Heart right ventricle (tissue), 16 donors: ENCODE data around the gene FHIT. TPM values are rescaled to one million over a fixed set of nuclear protein-coding genes. Genes with fewer than 3 reads are reported as not detected.
A peak's percentile ranks its signal among the peaks of the same experiment; 100 is the strongest.

Source experiments
- ATAC-seq, 8 donors: fragments of 200-7000 bp; cut with Tn5 transposase; one replicate each; pipeline ENCODE4 v1.9.1; 2020; ENCODE audit warnings: mild to moderate bottlenecking in 8 of 8, moderate library complexity in 8 of 8, moderate number of reproducible peaks in 1 of 8
- DNase-seq, 2 donors: peaks; one replicate each; pipeline ENCODE4 v3.0.0-alpha.2; 2020
- H3K27ac ChIP-seq, 10 donors: fragments of 200-600 bp; sonication (generic) in 2 of 10; one replicate each; pipeline versions ENCODE4 v1.5.0 to v1.8.0; 2020 to 2022; ENCODE audit warnings: mild to moderate bottlenecking in 3 of 10
- H3K27me3 ChIP-seq, 7 donors: fragments of 200-600 bp; one replicate each; pipeline ENCODE4 v1.8.0; 2021 to 2022; ENCODE audit warnings: mild to moderate bottlenecking in 2 of 7
- H3K36me3 ChIP-seq, 9 donors: fragments of 200-600 bp; sonication (generic) in 1 of 9; one replicate each; pipeline versions ENCODE4 v1.5.0 to v1.8.0; 2020 to 2022; ENCODE audit warnings: mild to moderate bottlenecking in 2 of 9
- H3K4me1 ChIP-seq, 9 donors: fragments of 200-600 bp; sonication (generic) in 1 of 9; one replicate each; pipeline versions ENCODE4 v1.5.0 to v1.8.0; 2020 to 2022; ENCODE audit warnings: mild to moderate bottlenecking in 4 of 9
- H3K4me3 ChIP-seq, 10 donors: fragments of 200-600 bp; sonication (generic) in 2 of 10; one replicate each; pipeline versions ENCODE4 v1.5.0 to v1.8.0; 2020 to 2022; ENCODE audit warnings: mild to moderate bottlenecking in 7 of 10, moderate library complexity in 2 of 10
- H3K9me3 ChIP-seq, 11 donors: fragments of 200-600 bp in 10 of 11; sonication (generic) in 2 of 11; one replicate each; pipeline versions ENCODE4 v1.5.0 to v1.8.0; 2013 to 2022; ENCODE audit warnings: mild to moderate bottlenecking in 2 of 11, control low read depth in 1 of 11, moderate library complexity in 1 of 11
- WGBS, 2 donors: extraction: QIAGEN DNeasy Blood & Tissue Kit; methylation state at CpG; one replicate each; pipeline ENCODE4 v1.1.7; 2013; ENCODE audit warnings: inconsistent platforms in 1 of 2; 5-methylcytosine and 5-hydroxymethylcytosine counted together
- intact Hi-C, 10 donors: fragments of 100-400 bp; cut with DNase I; formaldehyde crosslinking; loops; one replicate each; pipeline versions ENCODE4 v1.11.1 to v1.14.2; 2022
- polyA plus RNA-seq, 2 donors: library from polyadenylated mRNA; stranded (reverse); fragments of 200-250 nt; gene quantifications; one replicate each; pipeline ENCODE4 v1.2.3, GENCODE V29; 2013
- total RNA-seq, 10 donors: library from RNA; stranded (reverse); fragmentation: NEBNext Ultra II Directional in 3 of 10; extraction: Animal tissue kit (Norgen Biotek cat#: 25700) in 3 of 10; gene quantifications; one replicate each; pipeline versions ENCODE4 v1.2.1 to v1.2.4, GENCODE V29; 2021 to 2023
- TF ChIP-seq, protein P1 (sequence below), 9 donors: fragments of 200-600 bp; sonication (generic) in 2 of 9; IDR thresholded peaks; one replicate each; pipeline versions ENCODE4 v1.5.0 to v1.8.0; 2021 to 2022; ENCODE audit warnings: antibody characterized with exemption in 9 of 9, mild to moderate bottlenecking in 5 of 9, moderate library complexity in 1 of 9
- donor health status: Arrhythmogenic right ventricular cardiomyopathy.
- donor health status: ischemic (EF 13 %, LVEDD 7.1; RV severe dilation, severe dysfunction).
- donor health status: healthy with polysubstance abuse.
- donor health status: DM: no; HTN: yes; CAD: no.
- donor health status: DM: no; HTN: no; CAD: no.
- donor health status: ischemic (EF 25% LVEDD 6.9; RV normal size, moderate dysfunction).
- donor health status: ischemic (EF 25% LVEDD 5.7; RV mildly dilated, moderate dysfunction).
- donor health status: healthy.
- donor health status: DM: yes; HTN: yes; CAD: no.
- donor health status: Ischemic cardiomyopathy.
- donor health status: ischemic (EF 35%, LVEDD 5.7; RV mildly dilated, moderate dysfunction).
- donor health status: nonischemic (EF 11% LVEDD 7.7; RV severe dilation, severe dysfunction).
- donor health status: DM: yes; HTN: yes; CAD: no.
- donor health status: PGD.
- donor health status: ischemic (EF 29% LVEDD 5.4; RV normal size, mild dysfunction).
- donor health status: nonischemic (EF 23%, LVEDD 6.1; RV moderate dilation, normal function).

The FHIT gene
- total and polyA plus RNA-seq, 12 donors: 4.7 to 25.5 (median 18.3) TPM

DNA sequence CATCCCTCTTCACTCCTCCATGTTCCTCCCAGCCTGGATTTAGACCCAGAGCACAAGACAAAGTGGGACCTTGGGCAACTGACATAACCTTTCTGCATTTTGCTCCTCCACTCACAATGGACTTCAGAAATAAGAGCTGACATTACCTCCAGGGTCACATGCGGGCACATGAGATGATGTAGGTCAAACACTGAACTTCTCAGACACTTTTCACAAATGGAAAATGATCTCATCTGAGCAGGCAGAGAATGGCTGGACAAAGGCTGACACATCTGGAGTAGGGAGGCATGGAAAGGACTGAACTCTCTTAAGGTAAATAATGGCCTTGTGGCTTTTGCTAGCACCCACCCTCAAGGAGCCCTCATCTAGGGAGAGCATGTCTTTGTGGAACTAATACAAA lies 1352.2 kb downstream of the FHIT start:
- no peak overlapping the region for H3K4me3 ChIP-seq
- H3K36me3 ChIP-seq: no peaks in the 10 kb centered on the region
- peaks cover 0 to 16% (median 0%) of the 10 kb centered on the region in 9 donors for H3K4me1 ChIP-seq
- WGBS, 2 donors: 73 to 97% methylated on average over 1 of the region's 1 CpG
- peak overlapping the region in 2 of 10 donors; percentile 23 to 39 for H3K27ac ChIP-seq
- no peaks in the 10 kb centered on the region for H3K9me3 ChIP-seq
- ATAC-seq (peak in 7 of 8 donors; percentile 47 to 89 (median 75)), DNase-seq (no peak)
- TF ChIP-seq, protein P1, sequence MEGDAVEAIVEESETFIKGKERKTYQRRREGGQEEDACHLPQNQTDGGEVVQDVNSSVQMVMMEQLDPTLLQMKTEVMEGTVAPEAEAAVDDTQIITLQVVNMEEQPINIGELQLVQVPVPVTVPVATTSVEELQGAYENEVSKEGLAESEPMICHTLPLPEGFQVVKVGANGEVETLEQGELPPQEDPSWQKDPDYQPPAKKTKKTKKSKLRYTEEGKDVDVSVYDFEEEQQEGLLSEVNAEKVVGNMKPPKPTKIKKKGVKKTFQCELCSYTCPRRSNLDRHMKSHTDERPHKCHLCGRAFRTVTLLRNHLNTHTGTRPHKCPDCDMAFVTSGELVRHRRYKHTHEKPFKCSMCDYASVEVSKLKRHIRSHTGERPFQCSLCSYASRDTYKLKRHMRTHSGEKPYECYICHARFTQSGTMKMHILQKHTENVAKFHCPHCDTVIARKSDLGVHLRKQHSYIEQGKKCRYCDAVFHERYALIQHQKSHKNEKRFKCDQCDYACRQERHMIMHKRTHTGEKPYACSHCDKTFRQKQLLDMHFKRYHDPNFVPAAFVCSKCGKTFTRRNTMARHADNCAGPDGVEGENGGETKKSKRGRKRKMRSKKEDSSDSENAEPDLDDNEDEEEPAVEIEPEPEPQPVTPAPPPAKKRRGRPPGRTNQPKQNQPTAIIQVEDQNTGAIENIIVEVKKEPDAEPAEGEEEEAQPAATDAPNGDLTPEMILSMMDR (IDR thresholded peaks at IDR 0.05): no peak
- intact Hi-C loops: no loop called here
- no peaks in the 10 kb centered on the region for H3K27me3 ChIP-seq

GRCh38 chr3:59895972-59896371 lies 1355.3 kb downstream of the FHIT start:
- H3K9me3 ChIP-seq: no peaks in the 10 kb centered on the region
- no peak for DNase-seq
- no peaks in the 10 kb centered on the region for H3K36me3 ChIP-seq
- no peak overlapping the region for H3K27ac ChIP-seq
- ATAC-seq: peak in 2 of 8 donors; percentile 60 to 79
- intact Hi-C loops: no loop called here
- H3K4me3 ChIP-seq: no peak overlapping the region
- TF ChIP-seq, protein P1 (IDR thresholded peaks at IDR 0.05): no peak
- H3K27me3 ChIP-seq: no peaks in the 10 kb centered on the region
- WGBS, 2 donors: 64 to 72% methylated on average over 3 of the region's 3 CpGs
- H3K4me1 ChIP-seq: peaks cover 0 to 16% (median 0%) of the 10 kb centered on the region in 9 donors

GRCh38 chr3:59894425-59895121 lies 1356.7 kb downstream of the FHIT start:
- Histone ChIP-seq H3K4me1 (peaks cover 0 to 15% (median 0%) of the 10 kb centered on the region in 9 donors), H3K4me3 (no peak overlapping the region), H3K27me3 (no peaks in the 10 kb centered on the region), H3K9me3 (no peaks in the 10 kb centered on the region), H3K36me3 (no peaks in the 10 kb centered on the region), H3K27ac (no peak overlapping the region)
- TF ChIP-seq, protein P1 (IDR thresholded peaks at IDR 0.05): no peak
- DNase-seq: no peak
- ATAC-seq: no peak
- intact Hi-C loops: no loop called here
- WGBS, 2 donors: 94 to 98% methylated on average over 2 of the region's 2 CpGs

DNA sequence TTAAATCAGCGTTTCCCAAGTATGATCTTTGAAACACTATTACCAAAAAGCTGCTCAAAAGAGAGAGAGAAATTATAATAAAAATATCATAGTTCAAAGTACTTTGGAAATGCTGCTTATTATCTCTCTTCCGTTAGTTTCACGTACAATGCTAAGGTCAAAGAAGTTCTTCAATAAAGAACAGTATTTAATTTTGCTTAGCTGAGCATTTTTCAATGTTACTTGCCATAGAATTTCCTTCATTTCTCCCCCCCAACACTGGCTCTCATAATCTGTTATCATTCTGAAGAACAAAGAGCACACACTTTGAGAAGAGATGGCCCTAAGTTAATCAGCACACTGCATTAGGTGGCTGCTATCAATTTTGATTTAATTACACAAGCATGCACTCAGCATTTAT lies 1360.6 kb downstream of the FHIT start:
- Histone ChIP-seq H3K4me1 (no peaks in the 10 kb centered on the region), H3K36me3 (no peaks in the 10 kb centered on the region), H3K27me3 (no peaks in the 10 kb centered on the region), H3K27ac (no peak overlapping the region), H3K4me3 (no peak overlapping the region), H3K9me3 (no peaks in the 10 kb centered on the region)
- intact Hi-C loops: no loop called here
- 89 to 95% methylated on average over 3 of the region's 3 CpGs for WGBS, 2 donors
- ATAC-seq (no peak), DNase-seq (no peak)
- TF ChIP-seq, protein P1 (IDR thresholded peaks at IDR 0.05): no peak
